Suppressor macrophage treated with lipopolysaccharide for 1 hour (primary cell): ENCODE measurements around the gene TEX35.
"Not testable (repeated sequence)": the region's sequence is repeated elsewhere in the genome, so short reads cannot be mapped to it uniquely, and the experiment has no call there.

ENCODE experiments used
- DNase-seq, 3 donors: peaks; one replicate each; pipeline ENCODE4 v3.0.0-alpha.2; 2020 to 2022

Gene TEX35

GRCh38 chr1:178542554-178543289 lies 29.8 kb downstream of the TEX35 start:
- peak; percentile 95 for DNase-seq

GRCh38 chr1:178543290-178543607 lies 30.3 kb downstream of the TEX35 start:
- DNase-seq: no peak

GRCh38 chr1:178544531-178544930 lies 31.6 kb downstream of the TEX35 start:
- no peak for DNase-seq

- DNase-seq: no peak
Measured at GRCh38 chr1:178548108-178548507, 35.2 kb downstream of the TEX35 start.

- DNase-seq: no peak
Measured at GRCh38 chr1:178551307-178551706, 38.4 kb downstream of the TEX35 start.

- DNase-seq: no peak
Measured at GRCh38 chr1:178551940-178552339, 39.0 kb downstream of the TEX35 start.

GRCh38 chr1:178552856-178553255 lies 39.9 kb downstream of the TEX35 start:
- no peak for DNase-seq

- DNase-seq: not testable (repeated sequence)
Measured at GRCh38 chr1:178554351-178554750, 41.4 kb downstream of the TEX35 start.

GRCh38 chr1:178555613-178556012 lies 42.7 kb downstream of the TEX35 start:
- not testable (repeated sequence) for DNase-seq

- not testable (repeated sequence) for DNase-seq
Measured at GRCh38 chr1:178558816-178559215, 45.9 kb downstream of the TEX35 start.

GRCh38 chr1:178560871-178561376 lies 48.0 kb downstream of the TEX35 start:
- DNase-seq: no peak

- DNase-seq: no peak
Measured at GRCh38 chr1:178563099-178563820, 50.4 kb downstream of the TEX35 start.

- no peak for DNase-seq
Measured at GRCh38 chr1:178564086-178564782, 51.3 kb downstream of the TEX35 start.

GRCh38 chr1:178564783-178565180 lies 51.9 kb downstream of the TEX35 start:
- DNase-seq: no peak

- DNase-seq: no peak
Measured at GRCh38 chr1:178565586-178565985, 52.7 kb downstream of the TEX35 start.

- DNase-seq: peak; percentile 80 to 86 (median 80)
Measured at GRCh38 chr1:178566187-178566586, 53.3 kb downstream of the TEX35 start.

GRCh38 chr1:178571807-178572206 lies 58.9 kb downstream of the TEX35 start:
- DNase-seq: no peak
